Prostate gland (tissue), 2 donors: ENCODE measurements around the gene ATP2C1. TPM values are rescaled to one million over a fixed set of nuclear protein-coding genes. Genes with fewer than 3 reads are reported as not detected.
A peak's percentile ranks its signal among the peaks of the same experiment; 100 is the strongest.

Source experiments
- DNase-seq: peaks from one replicate; pipeline ENCODE4 v3.0.0-alpha.2; 2019; ENCODE audit warnings: low spot score
- H3K27ac ChIP-seq, 2 donors: fragments of 200-600 bp; sonication (generic); 2 replicates each; pipeline ENCODE4 v1.5.1; 2017 to 2019
- H3K27me3 ChIP-seq: fragments of 200-600 bp; sonication (generic); replicated peaks from 2 replicates; pipeline ENCODE4 v1.5.1; 2019; ENCODE audit not compliant: insufficient read depth
- H3K36me3 ChIP-seq, 2 donors: fragments of 200-600 bp; sonication (generic); 1 replicate in 1 of 2; 2 replicates in 1 of 2; pipeline versions ENCODE4 v1.5.1 to v1.8.1; 2017 to 2019
- H3K4me1 ChIP-seq: fragments of 200-600 bp; sonication (generic); replicated peaks from 2 replicates; pipeline ENCODE4 v1.5.1; 2019
- H3K4me3 ChIP-seq, 2 donors: fragments of 200-600 bp; sonication (generic); 2 replicates each; pipeline ENCODE4 v1.5.1; 2017 to 2019
- H3K9me3 ChIP-seq: fragments of 200-600 bp; sonication (generic); 2 replicates; pipeline ENCODE4 v1.5.1; 2017
- CTCF ChIP-seq, 4 experiments: fragments of 200-600 bp in 2 of 4; fragments of 450-650 bp in 2 of 4; sonication (generic) in 2 of 4; IDR thresholded peaks; 1 replicate in 3 of 4; 2 replicates in 1 of 4; pipeline ENCODE4 v1.5.1; 2016 to 2019; ENCODE audit warnings: antibody characterized with exemption in 4 of 4, mild to moderate bottlenecking in 2 of 4, moderate library complexity in 2 of 4
- POLR2A ChIP-seq: fragments of 450-650 bp; IDR thresholded peaks from one replicate; pipeline ENCODE4 v1.6.1; 2016; ENCODE audit warnings: antibody characterized with exemption, mild to moderate bottlenecking
- POLR2AphosphoS5 ChIP-seq: sonication (generic); formaldehyde crosslinking; IDR thresholded peaks from one replicate; pipeline ENCODE4 v1.6.1; 2017; ENCODE audit warnings: antibody characterized with exemption
- WGBS: methylation state at CpG from one replicate; pipeline ENCODE4 v1.1.5; 2018; 5-methylcytosine and 5-hydroxymethylcytosine counted together
- intact Hi-C: fragments of 100-400 bp; cut with DNase I; formaldehyde crosslinking; loops from one replicate; pipeline ENCODE4 v1.14.2; 2022
- total RNA-seq, 2 donors: library from RNA; depleted of rRNA; stranded (reverse); fragments of >200 nt; gene quantifications; one replicate each; pipeline ENCODE4 v1.1.0, GENCODE V29; 2016

ATP2C1 gene
- total RNA-seq, 2 donors from 2014 or later: 123 to 158 TPM

DNA sequence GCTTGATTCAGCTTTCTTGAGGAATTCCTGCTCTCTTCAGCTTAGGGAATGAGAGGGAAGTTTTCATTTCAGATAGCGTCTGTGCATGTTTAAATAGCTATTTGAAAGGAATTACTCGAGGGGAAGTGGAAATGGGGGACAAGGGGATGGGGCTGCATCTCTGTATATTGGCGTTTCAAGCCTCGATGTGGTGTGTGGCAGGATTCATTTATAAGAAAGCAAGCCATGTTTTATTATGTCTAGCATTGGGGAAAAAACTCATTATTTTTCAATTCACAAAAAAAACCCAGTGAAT lies 1.0 kb downstream of the ATP2C1 start:
- DNase-seq: no peak
- Histone ChIP-seq H3K36me3 (no peaks in the 10 kb centered on the region), H3K4me1 (no peaks in the 10 kb centered on the region), H3K27ac (peak overlapping the region; percentile 93 to 95), H3K4me3 (peak overlapping the region; percentile 66 to 79), H3K27me3 (no peaks in the 10 kb centered on the region), H3K9me3 (no peaks in the 10 kb centered on the region)
- 1% methylated on average over 4 of the region's 4 CpGs for WGBS
- intact Hi-C loops: loop anchor here (5.0 to 10.0 kb wide), 3 partner anchors 132 to 620 kb away; partner anchors contain the start of genes ASTE1, NEK11 and NUDT16
- TF ChIP-seq POLR2AphosphoS5: no peak
- no peak for TF ChIP-seq CTCF (IDR thresholded peaks at IDR 0.05)
- TF ChIP-seq POLR2A: no peak

DNA sequence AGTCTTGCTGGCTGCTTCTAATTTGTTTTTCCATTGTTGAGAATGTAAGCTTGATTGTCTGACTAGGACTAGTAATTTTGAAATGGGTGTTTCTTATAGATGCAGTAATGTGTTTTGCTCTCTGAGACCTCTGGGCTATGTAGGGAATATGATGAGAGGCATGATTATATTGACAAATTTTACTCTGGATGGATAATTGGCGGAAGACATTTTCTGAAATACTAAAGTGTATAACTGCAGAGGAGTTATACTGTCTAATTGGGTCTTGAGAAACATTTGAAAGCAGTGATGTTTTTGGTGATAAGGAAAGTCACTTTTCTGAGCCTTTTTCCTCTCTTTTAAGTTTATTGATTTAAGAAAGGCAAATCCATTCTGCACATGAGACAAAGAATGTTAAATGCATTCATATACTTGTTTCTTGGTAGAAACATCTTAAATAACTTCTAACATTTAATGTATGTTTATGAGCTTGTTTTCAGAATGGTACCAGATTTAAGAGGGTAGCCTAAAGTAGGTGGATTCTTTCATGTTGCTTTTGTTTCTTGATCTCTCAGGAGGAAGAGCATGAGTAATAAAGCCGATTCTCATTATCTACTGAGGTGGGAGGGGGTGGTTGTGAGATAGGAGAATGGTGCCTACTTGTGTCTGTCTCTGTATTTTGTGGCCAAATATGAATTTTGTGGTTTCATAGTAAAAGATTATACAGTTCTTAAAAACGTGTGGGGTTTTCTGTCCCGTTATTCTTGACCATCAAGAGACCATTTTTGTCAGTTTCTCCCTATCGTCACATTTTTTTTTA lies 2.0 kb downstream of the ATP2C1 start:
- H3K4me3 ChIP-seq: peak overlapping the region; percentile 66 to 79
- intact Hi-C loops: loop anchor here (10.0 kb wide), 1 partner anchor 621 kb away; no protein-coding TSS in a partner anchor
- 80% methylated on average over 5 of the region's 5 CpGs for WGBS
- TF ChIP-seq POLR2A (no peak), POLR2AphosphoS5 (no peak), CTCF (IDR thresholded peaks at IDR 0.05) (no peak)
- H3K9me3 ChIP-seq: no peaks in the 10 kb centered on the region
- H3K36me3 ChIP-seq: no peaks in the 10 kb centered on the region
- no peak overlapping the region for H3K27ac ChIP-seq
- DNase-seq: no peak
- no peaks in the 10 kb centered on the region for H3K27me3 ChIP-seq
- H3K4me1 ChIP-seq: no peaks in the 10 kb centered on the region

DNA sequence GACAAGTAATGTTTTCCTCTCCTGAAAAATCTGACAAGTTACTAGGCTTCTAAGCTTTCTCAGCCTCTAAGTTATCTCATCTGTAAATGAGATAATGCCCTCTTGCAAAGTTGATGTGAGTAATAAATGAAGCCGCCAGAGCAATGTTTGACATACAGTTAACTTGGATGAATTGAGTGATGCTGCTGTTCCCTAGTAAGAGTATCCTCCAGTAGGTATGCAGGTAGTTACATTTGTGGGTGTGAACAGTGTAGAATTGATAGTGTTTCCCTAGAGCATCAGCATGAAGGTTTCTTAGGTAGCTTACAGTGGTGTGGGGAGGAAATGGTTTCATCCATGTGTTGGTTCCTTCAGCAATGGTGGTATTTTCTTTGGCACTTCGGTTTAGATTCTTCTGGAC lies 3.4 kb downstream of the ATP2C1 start:
- Histone ChIP-seq H3K27ac (no peak overlapping the region), H3K36me3 (no peaks in the 10 kb centered on the region), H3K4me1 (no peaks in the 10 kb centered on the region), H3K9me3 (no peaks in the 10 kb centered on the region), H3K4me3 (no peak overlapping the region), H3K27me3 (no peaks in the 10 kb centered on the region)
- no peak for DNase-seq
- 89% methylated on average over 2 of the region's 2 CpGs for WGBS
- intact Hi-C loops: loop anchor here (10.0 kb wide), 1 partner anchor 623 kb away; no protein-coding TSS in a partner anchor
- no peak for TF ChIP-seq POLR2AphosphoS5
- no peak for TF ChIP-seq CTCF (IDR thresholded peaks at IDR 0.05)

GRCh38 chr3:130900959-130901358 lies 7.1 kb downstream of the ATP2C1 start:
- Histone ChIP-seq H3K36me3 (no peaks in the 10 kb centered on the region), H3K4me1 (no peaks in the 10 kb centered on the region), H3K27ac (no peak overlapping the region), H3K4me3 (no peak overlapping the region), H3K9me3 (no peaks in the 10 kb centered on the region), H3K27me3 (no peaks in the 10 kb centered on the region)
- intact Hi-C loops: no loop called here
- TF ChIP-seq POLR2A (no peak), POLR2AphosphoS5 (no peak), CTCF (IDR thresholded peaks at IDR 0.05) (no peak)
- DNase-seq: no peak
